Body of pancreas (tissue), 4 donors: ENCODE measurements around the gene PTPRN. TPM values are rescaled to one million over a fixed set of nuclear protein-coding genes. Genes with fewer than 3 reads are reported as not detected.
A peak's percentile ranks its signal among the peaks of the same experiment; 100 is the strongest.

Experiments
- ATAC-seq: fragments of 150-250 bp; one replicate; pipeline ENCODE4 v1.9.1; 2016
- DNase-seq, 4 donors: peaks; one replicate each; pipeline ENCODE4 v3.0.0-alpha.2; 2019
- H3K27ac ChIP-seq, 4 donors: fragments of 200-600 bp; sonication (generic); 1 replicate in 3 of 4; 2 replicates in 1 of 4; pipeline versions ENCODE4 v1.5.1 to v1.6.1; 2016 to 2019; ENCODE audit warnings: mild to moderate bottlenecking in 1 of 4, mixed read lengths in 1 of 4, moderate library complexity in 1 of 4
- H3K27me3 ChIP-seq, 2 donors: fragments of 200-600 bp; sonication (generic); one replicate each; pipeline ENCODE4 v1.6.0; 2016; ENCODE audit warnings: mild to moderate bottlenecking in 1 of 2
- H3K36me3 ChIP-seq, 2 donors: fragments of 200-600 bp; sonication (generic); replicated peaks in 1 of 2; 2 replicates each; pipeline ENCODE4 v1.5.1; 2016; ENCODE audit warnings: low read depth in 2 of 2; ENCODE audit not compliant: insufficient read depth in 1 of 2
- H3K4me1 ChIP-seq: fragments of 200-600 bp; sonication (generic); one replicate; pipeline ENCODE4 v1.6.0; 2016
- H3K4me3 ChIP-seq, 2 donors: fragments of 200-600 bp; sonication (generic); 1 replicate in 1 of 2; 2 replicates in 1 of 2; pipeline ENCODE4 v1.5.1; 2016 to 2019
- H3K9me3 ChIP-seq, 3 donors: fragments of 200-600 bp; sonication (generic); 1 replicate in 2 of 3; 2 replicates in 1 of 3; pipeline ENCODE4 v1.5.1; 2016
- CTCF ChIP-seq, 7 experiments: fragments of 450-650 bp in 4 of 7; fragments of 200-600 bp in 3 of 7; sonication (generic) in 3 of 7; IDR thresholded peaks; one replicate each; pipeline ENCODE4 v1.5.1; 2016 to 2019; ENCODE audit warnings: antibody characterized with exemption in 7 of 7
- POLR2A ChIP-seq, 3 donors: fragments of 450-650 bp; IDR thresholded peaks; one replicate each; pipeline ENCODE4 v1.6.1; 2016; ENCODE audit warnings: antibody characterized with exemption in 3 of 3, mild to moderate bottlenecking in 2 of 3
- WGBS, 2 donors: methylation state at CpG; one replicate each; pipeline ENCODE4 v1.1.5; 2017; 5-methylcytosine and 5-hydroxymethylcytosine counted together
- intact Hi-C: fragments of 100-400 bp; cut with DNase I; formaldehyde crosslinking; loops from one replicate; pipeline ENCODE4 v1.15.1; 2023
- total RNA-seq, 2 donors: library from RNA; depleted of rRNA; stranded (reverse); fragments of >200 nt; gene quantifications; one replicate each; pipeline ENCODE4 v1.1.0, GENCODE V29; 2016

PTPRN gene
- 10 to 100 TPM; 18.7 to 19.8 TPM for total RNA-seq

GRCh38 chr2:219309278-219309677, at the start of gene PTPRN:
Gene PTPRN, minus strand, starts transcription at chr2:219309401. Its CDS starts 69 bp downstream, at chr2:219309332.
- no peak within 1 kb of the TSS for H3K4me3 ChIP-seq
- intact Hi-C loops = no loop called here
- peak in 3 of 4 donors; percentile 42 to 48 (median 45) for DNase-seq
- no peaks in the 10 kb centered on the region for H3K36me3 ChIP-seq
- no peak within 1 kb of the TSS for H3K27ac ChIP-seq
- peaks cover 0 to 19% of the 10 kb centered on the region in 2 donors for H3K27me3 ChIP-seq
- H3K4me1 ChIP-seq = no peaks in the 10 kb centered on the region
- TF ChIP-seq CTCF (IDR thresholded peaks at IDR 0.05) (no peak), POLR2A (IDR thresholded peaks at IDR 0.05) (peak in 1 of 3 donors; percentile 9)
- 2 to 12% methylated on average over 10 to 37 of the region's 37 CpGs for WGBS, 2 donors
- no peaks in the 10 kb centered on the region for H3K9me3 ChIP-seq
- ATAC-seq = no peak

- Histone ChIP-seq H3K4me3 (no peak overlapping the region), H3K36me3 (no peaks in the 10 kb centered on the region), H3K9me3 (no peaks in the 10 kb centered on the region), H3K27me3 (peaks cover 0 to 12% of the 10 kb centered on the region in 2 donors), H3K4me1 (peaks cover 11% of the 10 kb centered on the region), H3K27ac (no peak overlapping the region)
- ATAC-seq (no peak), DNase-seq (peak in 3 of 4 donors; percentile 12 to 31 (median 21))
- TF ChIP-seq CTCF (IDR thresholded peaks at IDR 0.05) = no peak
- intact Hi-C loops = no loop called here
- WGBS, 2 donors = 1 to 3% methylated on average over 34 to 61 of the region's 66 CpGs
These were observed 49.2 kb upstream of the PTPRN start for GRCh38 chr2:219358170-219359075.

- no peak for ATAC-seq
- intact Hi-C loops = no loop called here
- no peak overlapping the region for H3K27ac ChIP-seq
- TF ChIP-seq POLR2A (IDR thresholded peaks at IDR 0.05) = no peak
- no peak for TF ChIP-seq CTCF (IDR thresholded peaks at IDR 0.05)
- H3K9me3 ChIP-seq = no peaks in the 10 kb centered on the region
- DNase-seq = peak in 1 of 4 donors; percentile 35
- no peaks in the 10 kb centered on the region for H3K36me3 ChIP-seq
- no peak overlapping the region for H3K4me3 ChIP-seq
- H3K27me3 ChIP-seq = peaks cover 0 to 12% of the 10 kb centered on the region in 2 donors
- WGBS, 2 donors = 36 to 44% methylated on average over 1 of the region's 1 CpG
- peaks cover 11% of the 10 kb centered on the region for H3K4me1 ChIP-seq
These were observed 47.6 kb upstream of the PTPRN start for GRCh38 chr2:219356834-219357233.

- H3K27ac ChIP-seq = no peak overlapping the region
- no peaks in the 10 kb centered on the region for H3K9me3 ChIP-seq
- no peak overlapping the region for H3K4me3 ChIP-seq
- DNase-seq (no peak), ATAC-seq (no peak)
- H3K27me3 ChIP-seq = peaks cover 0 to 12% of the 10 kb centered on the region in 2 donors
- WGBS, 2 donors = 57 to 60% methylated on average over 4 of the region's 4 CpGs
- H3K4me1 ChIP-seq = peaks cover 11% of the 10 kb centered on the region
- TF ChIP-seq POLR2A (IDR thresholded peaks at IDR 0.05) (no peak), CTCF (IDR thresholded peaks at IDR 0.05) (no peak)
- intact Hi-C loops = no loop called here
- no peaks in the 10 kb centered on the region for H3K36me3 ChIP-seq
These were observed 45.4 kb upstream of the PTPRN start for GRCh38 chr2:219354582-219354981.
